SK-N-SH (cell line): ENCODE data around the gene ARID3A. TPM values are rescaled to one million over a fixed set of nuclear protein-coding genes. Genes with fewer than 3 reads are reported as not detected.

Source experiments
- CTCF ChIA-PET: fragments of 300-600, 350-600 bp; formaldehyde crosslinking; extraction: SDS; loops from one replicate; lab custom pipeline; 2021; lab: Yijun Ruan, JAX
- POLR2A ChIA-PET: fragments of 350-600 bp; sonication (Branson Sonifier 250); formaldehyde crosslinking; extraction: SDS; loops from one replicate; lab custom pipeline; 2020; ENCODE audit warnings: antibody characterized with exemption, inconsistent platforms; lab: Yijun Ruan, JAX
- DNase-seq: peaks from one replicate; pipeline ENCODE4 v3.0.0; 2012
- H2AFZ ChIP-seq: fragments of 200-600 bp; sonication (generic); 2 replicates; pipeline ENCODE4 v1.8.1; 2016; ENCODE audit warnings: antibody characterized with exemption, mild to moderate bottlenecking, low read depth
- H3F3A ChIP-seq: fragments of 200-600 bp; sonication (generic); replicated peaks from 2 replicates; pipeline ENCODE3; 2016; ENCODE audit warnings: antibody characterized with exemption, mild to moderate bottlenecking; ENCODE audit not compliant: insufficient read depth
- H3K27ac ChIP-seq, 2 experiments: fragments of 200-500 bp in 1 of 2; fragments of 200-600 bp in 1 of 2; sonication (Bioruptor generic) in 1 of 2; sonication (generic), shearing (Covaris generic) in 1 of 2; 2 replicates each; pipeline versions ENCODE4 v1.5.1 to v1.6.1; 2014 to 2016; ENCODE audit warnings: low read depth in 2 of 2, inconsistent platforms in 1 of 2, low read length in 1 of 2, mild to moderate bottlenecking in 1 of 2, mixed read lengths in 1 of 2
- H3K27me3 ChIP-seq: fragments of 200-600 bp; sonication (generic), shearing (Covaris generic); 2 replicates; pipeline ENCODE4 v1.6.1; 2016; ENCODE audit warnings: mixed run types; ENCODE audit not compliant: insufficient read depth
- H3K36me3 ChIP-seq, 2 experiments: fragments of 200-500 bp in 1 of 2; fragments of 200-600 bp in 1 of 2; sonication (Bioruptor generic) in 1 of 2; sonication (generic) in 1 of 2; replicated peaks in 1 of 2; 2 replicates each; pipeline versions ENCODE3 to v1.5.1; 2014 to 2016; ENCODE audit warnings: low read length in 1 of 2, mild to moderate bottlenecking in 1 of 2; ENCODE audit not compliant: insufficient read depth in 2 of 2, control insufficient read depth in 1 of 2
- H3K4me1 ChIP-seq, 2 experiments: fragments of 200-500 bp in 1 of 2; fragments of 200-600 bp in 1 of 2; sonication (Bioruptor generic) in 1 of 2; sonication (generic), shearing (Covaris generic) in 1 of 2; 2 replicates each; pipeline versions ENCODE4 v1.5.1 to v1.6.1; 2014 to 2016; ENCODE audit warnings: low read depth in 1 of 2, low read length in 1 of 2, mixed run types in 1 of 2; ENCODE audit not compliant: insufficient read depth in 2 of 2, control insufficient read depth in 1 of 2
- H3K4me2 ChIP-seq: fragments of 200-600 bp; sonication (generic), shearing (Covaris generic); 2 replicates; pipeline ENCODE4 v1.6.1; 2017; ENCODE audit warnings: mixed run types
- H3K4me3 ChIP-seq, 2 experiments: fragments of 200-500 bp in 1 of 2; fragments of 200-600 bp in 1 of 2; sonication (Bioruptor generic) in 1 of 2; sonication (generic), shearing (Covaris generic) in 1 of 2; 2 replicates each; pipeline versions ENCODE4 v1.5.1 to v1.8.1; 2014 to 2016; ENCODE audit warnings: low read depth in 2 of 2, inconsistent platforms in 1 of 2, low read length in 1 of 2, mild to moderate bottlenecking in 1 of 2, mixed read lengths in 1 of 2, moderate library complexity in 1 of 2
- H3K79me2 ChIP-seq: fragments of 200-600 bp; sonication (generic); 2 replicates; pipeline ENCODE4 v1.8.1; 2017; ENCODE audit warnings: mild to moderate bottlenecking; ENCODE audit not compliant: insufficient read depth
- H3K9ac ChIP-seq: fragments of 200-600 bp; sonication (generic); 2 replicates; pipeline ENCODE4 v1.6.1; 2017; ENCODE audit warnings: mixed run types
- H3K9me2 ChIP-seq: fragments of 200-600 bp; sonication (generic); 2 replicates; pipeline ENCODE4 v1.6.1; 2017; ENCODE audit warnings: mixed run types
- H3K9me3 ChIP-seq: fragments of 200-600 bp; sonication (generic); 2 replicates; pipeline ENCODE4 v1.6.1; 2017; ENCODE audit warnings: mixed run types, mild to moderate bottlenecking, moderate library complexity
- H4K20me1 ChIP-seq: fragments of 200-600 bp; sonication (generic); 2 replicates; pipeline ENCODE4 v1.6.1; 2017; ENCODE audit warnings: mild to moderate bottlenecking, mixed run types; ENCODE audit not compliant: insufficient read depth
- ELF1 ChIP-seq: IDR thresholded peaks from 2 replicates; pipeline ENCODE4 v1.4.0; 2012
- EP300 ChIP-seq, 2 experiments: IDR thresholded peaks; 2 replicates each; pipeline versions ENCODE4 v1.4.0 to v1.6.1; 2012; ENCODE audit warnings: borderline replicate concordance in 1 of 2, low read depth in 1 of 2, low read length in 1 of 2
- EZH2phosphoT487 ChIP-seq: fragments of 200-600 bp; sonication (generic); IDR thresholded peaks from 2 replicates; pipeline ENCODE4 v1.6.1; 2017; ENCODE audit warnings: low read depth, mixed run types, mild to moderate bottlenecking, antibody characterized with exemption, moderate library complexity, borderline replicate concordance
- FOXJ3 ChIP-seq: sonication (generic); formaldehyde crosslinking; IDR thresholded peaks from 2 replicates; pipeline ENCODE4 v1.5.1; 2020; ENCODE audit warnings: mild to moderate bottlenecking, missing genetic modification reagents
- FOXM1 ChIP-seq: IDR thresholded peaks from 2 replicates; pipeline ENCODE4 v1.4.0; 2012; ENCODE audit warnings: low read depth, mild to moderate bottlenecking
- GABPA ChIP-seq: IDR thresholded peaks from 2 replicates; pipeline ENCODE4 v1.4.0; 2012; ENCODE audit warnings: low read depth, mild to moderate bottlenecking
- GATA2 ChIP-seq: sonication (generic); formaldehyde crosslinking; IDR thresholded peaks from 2 replicates; pipeline ENCODE4 v1.5.0; 2020; ENCODE audit warnings: mild to moderate bottlenecking, missing genetic modification reagents
- JUND ChIP-seq: IDR thresholded peaks from 2 replicates; pipeline ENCODE4 v1.4.0; 2012
- MXI1 ChIP-seq: IDR thresholded peaks from 2 replicates; pipeline ENCODE4 v1.6.1; 2012; ENCODE audit warnings: mild to moderate bottlenecking, low read depth, low read length, improper control_type of control experiment
- NRF1 ChIP-seq: IDR thresholded peaks from 2 replicates; pipeline ENCODE4 v1.6.1; 2012; ENCODE audit warnings: low read depth, mild to moderate bottlenecking, low read length
- POLR2AphosphoS5 ChIP-seq: IDR thresholded peaks from 2 replicates; pipeline ENCODE4 v1.6.1; 2012; ENCODE audit warnings: low read depth, low read length
- RAD21 ChIP-seq: IDR thresholded peaks from 2 replicates; pipeline ENCODE4 v1.6.1; 2012; ENCODE audit warnings: mild to moderate bottlenecking, low read length
- RFX5 ChIP-seq: IDR thresholded peaks from 2 replicates; pipeline ENCODE4 v1.6.1; 2012; ENCODE audit warnings: mild to moderate bottlenecking, improper control_type of control experiment, low read length
- RXRA ChIP-seq: IDR thresholded peaks from 2 replicates; pipeline ENCODE4 v1.4.0; 2012; ENCODE audit warnings: low read depth, mild to moderate bottlenecking, borderline replicate concordance
- SMC3 ChIP-seq: IDR thresholded peaks from 2 replicates; pipeline ENCODE4 v1.6.1; 2012; ENCODE audit warnings: low read depth, low read length, improper control_type of control experiment
- TEAD4 ChIP-seq: IDR thresholded peaks from 2 replicates; pipeline ENCODE4 v1.4.0; 2012; ENCODE audit warnings: mild to moderate bottlenecking, borderline replicate concordance; ENCODE audit not compliant: insufficient read depth
- WGBS: methylation state at CpG from one replicate; pipeline ENCODE4 v1.1.6; 2017; ENCODE audit warnings: low lambda C conversion rate; 5-methylcytosine and 5-hydroxymethylcytosine counted together
- polyA plus RNA-seq, 3 experiments: library from polyadenylated mRNA; depleted of rRNA; stranded (reverse); fragments of >200 nt; gene quantifications; 2 replicates each; pipeline ENCODE4 v1.2.3, GENCODE V29; 2012
- TF ChIP-seq, protein P1 (sequence below): fragments of 150-350 bp; IDR thresholded peaks from 2 replicates; pipeline ENCODE4 v1.6.1; 2017; ENCODE audit warnings: antibody characterized with exemption, low read length, low read depth, borderline replicate concordance
- TF ChIP-seq, protein P2 (sequence below): IDR thresholded peaks from 2 replicates; pipeline ENCODE4 v1.4.0; 2012; ENCODE audit warnings: low read depth, borderline replicate concordance
- TF ChIP-seq, protein P3 (sequence below): fragments of 200-600 bp; sonication (generic); IDR thresholded peaks from 2 replicates; pipeline ENCODE4 v1.6.1; 2017; ENCODE audit warnings: antibody characterized with exemption, mild to moderate bottlenecking, moderate library complexity

ARID3A gene
- polyA plus RNA-seq, 1 of the 3 experiments (the other 2 are of a cell fraction), result 8.6 TPM

DNA sequence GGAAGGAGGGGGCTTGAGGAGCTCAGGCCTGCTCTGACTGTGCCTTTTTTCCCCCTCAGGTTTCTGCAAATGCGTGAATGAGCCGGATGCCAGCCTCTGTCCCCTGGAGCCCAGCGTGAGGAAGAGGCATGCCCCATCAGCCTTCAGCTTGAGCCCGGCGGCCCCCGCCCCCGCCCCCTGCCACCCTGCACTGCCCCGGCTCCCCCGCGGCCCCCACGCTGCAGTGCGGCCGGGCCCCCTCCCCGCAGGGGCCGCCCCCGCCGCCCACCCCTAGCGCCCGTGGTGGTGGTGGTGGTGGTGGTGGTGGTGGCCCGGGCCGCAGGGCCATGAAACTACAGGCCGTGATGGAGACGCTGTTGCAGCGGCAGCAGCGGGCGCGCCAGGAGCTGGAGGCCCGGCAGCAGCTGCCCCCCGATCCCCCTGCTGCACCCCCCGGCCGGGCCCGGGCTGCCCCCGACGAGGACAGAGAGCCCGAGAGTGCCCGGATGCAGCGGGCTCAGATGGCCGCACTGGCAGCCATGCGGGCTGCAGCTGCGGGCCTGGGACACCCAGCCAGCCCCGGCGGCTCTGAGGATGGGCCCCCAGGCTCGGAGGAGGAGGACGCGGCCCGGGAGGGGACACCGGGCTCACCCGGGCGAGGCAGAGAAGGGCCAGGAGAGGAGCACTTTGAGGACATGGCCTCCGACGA lies 3.5 kb downstream of the ARID3A start:
- H3K79me2 ChIP-seq, result peaks cover 41% of the 10 kb centered on the region
- H3F3A ChIP-seq, result peaks cover 6% of the 10 kb centered on the region
- 93% methylated on average over 22 of the region's 51 CpGs for WGBS

More for the DNA sequence above, 3.5 kb downstream of the ARID3A start:
- Histone ChIP-seq H3K9me3 (no peaks in the 10 kb centered on the region), H3K4me3 (no peak overlapping the region), H2AFZ (no peak overlapping the region), H3K9me2 (no peaks in the 10 kb centered on the region), H3K4me1 (peaks cover 20 to 35% of the 10 kb centered on the region in 2 experiments; a peak in 2 of 4 replicates), H4K20me1 (no peaks in the 10 kb centered on the region), H3K9ac (no peak overlapping the region), H3K4me2 (no peak overlapping the region), H3K27me3 (no peaks in the 10 kb centered on the region), H3K36me3 (peaks cover 0 to 9% of the 10 kb centered on the region in 2 experiments), H3K27ac (no peak overlapping the region)
- TF ChIP-seq GABPA (no peak), NRF1 (no peak), POLR2AphosphoS5 (no peak), GATA2 (CRISPR knock-in tag) (no peak), JUND (no peak), RFX5 (no peak), TEAD4 (no peak), SMC3 (no peak), ELF1 (no peak), EZH2phosphoT487 (no peak), FOXM1 (no peak), RAD21 (no peak), EP300 (IDR thresholded peaks at IDR 0.05; ENCODE audit: borderline replicate concordance in 1 of 2, low read depth in 1 of 2, low read length in 1 of 2) (no peak), FOXJ3 (CRISPR knock-in tag) (no peak), MXI1 (no peak), RXRA (no peak)
- TF ChIP-seq, protein P1, sequence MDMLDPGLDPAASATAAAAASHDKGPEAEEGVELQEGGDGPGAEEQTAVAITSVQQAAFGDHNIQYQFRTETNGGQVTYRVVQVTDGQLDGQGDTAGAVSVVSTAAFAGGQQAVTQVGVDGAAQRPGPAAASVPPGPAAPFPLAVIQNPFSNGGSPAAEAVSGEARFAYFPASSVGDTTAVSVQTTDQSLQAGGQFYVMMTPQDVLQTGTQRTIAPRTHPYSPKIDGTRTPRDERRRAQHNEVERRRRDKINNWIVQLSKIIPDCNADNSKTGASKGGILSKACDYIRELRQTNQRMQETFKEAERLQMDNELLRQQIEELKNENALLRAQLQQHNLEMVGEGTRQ, result no peak
- TF ChIP-seq, protein P2, sequence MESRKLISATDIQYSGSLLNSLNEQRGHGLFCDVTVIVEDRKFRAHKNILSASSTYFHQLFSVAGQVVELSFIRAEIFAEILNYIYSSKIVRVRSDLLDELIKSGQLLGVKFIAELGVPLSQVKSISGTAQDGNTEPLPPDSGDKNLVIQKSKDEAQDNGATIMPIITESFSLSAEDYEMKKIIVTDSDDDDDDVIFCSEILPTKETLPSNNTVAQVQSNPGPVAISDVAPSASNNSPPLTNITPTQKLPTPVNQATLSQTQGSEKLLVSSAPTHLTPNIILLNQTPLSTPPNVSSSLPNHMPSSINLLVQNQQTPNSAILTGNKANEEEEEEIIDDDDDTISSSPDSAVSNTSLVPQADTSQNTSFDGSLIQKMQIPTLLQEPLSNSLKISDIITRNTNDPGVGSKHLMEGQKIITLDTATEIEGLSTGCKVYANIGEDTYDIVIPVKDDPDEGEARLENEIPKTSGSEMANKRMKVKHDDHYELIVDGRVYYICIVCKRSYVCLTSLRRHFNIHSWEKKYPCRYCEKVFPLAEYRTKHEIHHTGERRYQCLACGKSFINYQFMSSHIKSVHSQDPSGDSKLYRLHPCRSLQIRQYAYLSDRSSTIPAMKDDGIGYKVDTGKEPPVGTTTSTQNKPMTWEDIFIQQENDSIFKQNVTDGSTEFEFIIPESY, result no peak
- TF ChIP-seq, protein P3, sequence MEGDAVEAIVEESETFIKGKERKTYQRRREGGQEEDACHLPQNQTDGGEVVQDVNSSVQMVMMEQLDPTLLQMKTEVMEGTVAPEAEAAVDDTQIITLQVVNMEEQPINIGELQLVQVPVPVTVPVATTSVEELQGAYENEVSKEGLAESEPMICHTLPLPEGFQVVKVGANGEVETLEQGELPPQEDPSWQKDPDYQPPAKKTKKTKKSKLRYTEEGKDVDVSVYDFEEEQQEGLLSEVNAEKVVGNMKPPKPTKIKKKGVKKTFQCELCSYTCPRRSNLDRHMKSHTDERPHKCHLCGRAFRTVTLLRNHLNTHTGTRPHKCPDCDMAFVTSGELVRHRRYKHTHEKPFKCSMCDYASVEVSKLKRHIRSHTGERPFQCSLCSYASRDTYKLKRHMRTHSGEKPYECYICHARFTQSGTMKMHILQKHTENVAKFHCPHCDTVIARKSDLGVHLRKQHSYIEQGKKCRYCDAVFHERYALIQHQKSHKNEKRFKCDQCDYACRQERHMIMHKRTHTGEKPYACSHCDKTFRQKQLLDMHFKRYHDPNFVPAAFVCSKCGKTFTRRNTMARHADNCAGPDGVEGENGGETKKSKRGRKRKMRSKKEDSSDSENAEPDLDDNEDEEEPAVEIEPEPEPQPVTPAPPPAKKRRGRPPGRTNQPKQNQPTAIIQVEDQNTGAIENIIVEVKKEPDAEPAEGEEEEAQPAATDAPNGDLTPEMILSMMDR, result no peak
- ChIA-PET CTCF (interaction anchor here (0.8 to 1.1 kb wide), 2 partner anchors 10 to 62 kb away, joined by 3 to 5 read pairs; no protein-coding TSS in a partner anchor), POLR2A (no interaction called here)
- no peak for DNase-seq
